NOMO-1 treated with DMSO at 0.1 percent for 48 hours (cell line): Measurements from ENCODE around the gene GPR108.
A peak's percentile ranks its signal among the peaks of the same experiment; 100 is the strongest.

Source experiments
- DNase-seq: peaks from one replicate; lab custom pipeline; 2025; ENCODE audit not compliant: unreplicated experiment; lab: John Stamatoyannopoulos, UW

GPR108 gene

GRCh38 chr19:6737873-6738786, 750 bp upstream of the GPR108 start:
- DNase-seq = peak; percentile 86

- DNase-seq = no peak
These were observed 480 bp downstream of the GPR108 start for GRCh38 chr19:6736917-6737283.

GRCh38 chr19:6736169-6736916, 1.0 kb downstream of the GPR108 start:
- peak; percentile 90 for DNase-seq

- DNase-seq = no peak
These were observed 2.0 kb downstream of the GPR108 start for GRCh38 chr19:6735181-6735911.

- no peak for DNase-seq
These were observed 3.2 kb downstream of the GPR108 start for GRCh38 chr19:6734096-6734696.

GRCh38 chr19:6733338-6734095, 3.9 kb downstream of the GPR108 start:
- no peak for DNase-seq

- no peak for DNase-seq
These were observed 4.5 kb downstream of the GPR108 start for GRCh38 chr19:6732803-6733337.

GRCh38 chr19:6731822-6732221, 5.6 kb downstream of the GPR108 start:
- no peak for DNase-seq

- DNase-seq = no peak
These were observed 6.3 kb downstream of the GPR108 start for GRCh38 chr19:6730941-6731670.

GRCh38 chr19:6730153-6730804, 7.1 kb downstream of the GPR108 start:
- DNase-seq = peak; percentile 50

- DNase-seq = no peak
These were observed 7.7 kb downstream of the GPR108 start for GRCh38 chr19:6729573-6730152.

GRCh38 chr19:6728346-6728745, 9.0 kb downstream of the GPR108 start:
- DNase-seq = peak; percentile 80

GRCh38 chr19:6725513-6726231, 11.7 kb downstream of the GPR108 start:
- no peak for DNase-seq

- DNase-seq = no peak
These were observed 12.5 kb downstream of the GPR108 start for GRCh38 chr19:6724631-6725492.

- DNase-seq = peak; percentile 51
These were observed 13.6 kb downstream of the GPR108 start for GRCh38 chr19:6723738-6724137.

GRCh38 chr19:6723108-6723618, 14.2 kb downstream of the GPR108 start:
- DNase-seq = no peak

GRCh38 chr19:6721773-6722172, 15.6 kb downstream of the GPR108 start:
- no peak for DNase-seq
